ENCODE measurements around the gene MYBL2.

Gene MYBL2

DNA sequence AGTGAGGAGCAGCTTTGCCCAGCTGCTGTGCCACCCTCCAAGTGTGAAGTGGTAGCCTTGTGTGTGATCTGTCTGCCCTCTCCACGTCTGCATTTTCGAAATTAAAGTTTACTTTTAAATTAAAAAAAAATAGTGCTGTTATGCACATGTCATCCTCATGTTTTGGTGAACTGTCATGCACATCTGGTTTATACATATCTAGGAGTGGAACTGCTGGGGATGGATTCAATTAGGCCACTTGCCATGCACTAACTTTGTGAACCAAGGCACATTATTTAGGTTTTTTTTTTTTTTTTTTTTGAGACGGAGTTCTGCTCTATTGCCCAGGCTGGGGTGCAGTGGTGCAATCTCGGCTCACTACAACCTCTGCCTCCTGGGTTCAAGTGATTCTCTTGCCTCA is 56.3 kb downstream of the MYBL2 start:
- no peak for DNase-seq (ENCODE audit: low spot score)

DNA sequence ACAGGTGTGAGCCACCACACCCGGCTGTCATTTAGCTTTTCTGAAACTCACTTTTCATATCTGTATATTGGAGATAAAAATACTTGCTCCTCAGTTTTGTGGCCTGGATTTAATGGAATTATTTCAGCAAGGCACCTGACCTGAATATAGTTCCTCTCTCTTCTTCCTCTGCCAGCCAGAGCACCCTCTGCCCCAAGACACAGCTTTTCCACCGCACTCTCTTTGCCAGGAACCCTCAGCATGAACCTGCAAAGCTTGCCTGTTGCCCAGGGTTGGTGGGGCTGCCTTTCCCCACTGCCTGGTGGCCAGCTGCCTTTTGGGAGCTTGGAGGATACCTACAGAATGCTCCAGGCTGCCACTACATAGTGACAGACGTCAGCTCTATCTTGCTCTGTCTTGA is 56.8 kb downstream of the MYBL2 start:
- no peak for DNase-seq (ENCODE audit: low spot score)

DNA sequence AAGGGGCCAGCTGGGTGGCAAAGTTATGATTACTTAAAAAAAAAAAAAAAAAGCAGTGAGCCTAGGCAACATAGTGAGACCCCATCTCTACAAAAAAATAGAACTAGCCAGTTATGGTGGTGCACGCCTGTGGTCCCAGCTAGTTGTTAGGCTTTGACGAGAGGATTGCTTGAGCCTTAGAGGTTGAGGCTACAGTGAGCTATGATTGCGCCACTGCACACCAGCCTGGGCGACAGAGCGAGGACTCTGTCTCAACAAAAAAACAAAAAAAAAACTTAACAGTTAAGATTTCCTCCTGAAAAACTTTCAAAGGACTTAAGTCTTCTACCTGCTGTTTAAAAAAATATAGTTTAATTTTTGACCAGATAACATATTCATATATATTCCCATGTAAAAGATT is 57.5 kb downstream of the MYBL2 start:
- no peak for DNase-seq (ENCODE audit: low spot score)

DNA sequence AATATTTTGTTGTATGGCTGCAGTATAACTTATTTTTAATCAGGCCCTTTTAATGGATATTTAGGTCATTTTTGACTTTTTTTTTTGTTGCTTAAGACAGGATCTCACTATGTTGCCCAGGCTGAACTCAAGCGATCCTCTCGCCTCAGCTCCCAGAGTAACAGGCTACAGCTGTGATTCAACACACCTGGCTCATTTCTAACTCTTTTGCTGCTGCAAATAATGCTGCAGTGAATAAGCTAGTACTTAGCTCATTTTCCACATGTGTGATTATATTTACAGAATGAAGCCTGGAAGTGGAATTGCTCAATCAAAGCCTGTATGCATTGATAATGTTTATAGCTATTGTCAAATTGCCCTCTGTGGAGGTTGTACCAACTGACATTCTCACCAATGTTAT is 58.8 kb downstream of the MYBL2 start:
- no peak for DNase-seq (ENCODE audit: low spot score)

DNA sequence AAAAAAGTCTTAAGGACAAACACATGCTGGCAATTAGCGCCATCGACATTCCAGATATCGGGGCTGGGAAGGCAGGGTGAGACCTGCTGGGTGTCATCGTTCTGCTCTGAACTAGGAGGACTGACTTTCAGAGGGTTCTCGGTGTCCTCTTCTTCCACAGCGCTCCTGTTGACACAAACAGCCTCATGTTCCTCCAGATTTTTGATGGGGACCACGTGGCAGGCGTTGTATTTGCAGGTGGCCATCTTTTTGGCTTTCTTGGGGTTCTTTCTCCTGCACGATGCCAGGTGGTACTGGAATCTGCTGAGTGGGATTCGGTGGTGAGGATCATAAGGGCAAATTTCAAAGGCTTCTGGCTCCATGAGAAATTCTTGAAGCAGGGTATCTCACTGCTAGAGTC is 59.4 kb downstream of the MYBL2 start:
- DNase-seq (ENCODE audit: low spot score): no peak

DNA sequence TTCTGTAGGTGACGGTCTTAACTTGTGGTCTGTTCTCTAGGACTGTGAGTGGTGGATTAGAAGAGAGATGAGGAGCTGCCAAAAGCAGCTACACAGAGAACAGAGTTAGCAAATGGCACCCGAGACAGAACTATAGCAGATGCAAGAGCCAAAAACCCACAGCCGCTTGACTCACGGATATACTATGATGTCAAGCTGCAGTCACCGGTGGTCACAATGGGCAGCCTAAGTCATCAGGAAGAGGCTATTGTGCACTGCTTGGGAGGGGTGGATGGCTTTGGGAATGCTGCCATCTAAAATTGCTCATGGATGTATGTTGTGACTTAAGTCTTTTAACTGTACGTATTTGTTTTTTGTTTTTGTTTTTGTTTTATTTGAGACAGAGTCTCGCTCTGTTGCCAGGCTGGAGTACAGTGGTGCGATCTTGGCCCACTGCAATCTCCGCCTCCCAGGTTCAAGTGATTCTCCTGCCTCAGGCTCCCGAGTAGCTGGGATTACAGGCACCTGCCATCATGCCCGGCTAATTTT is 60.0 kb downstream of the MYBL2 start, which contains the start of gene GTSF1L:
GTSF1L (minus strand) TSS at position 192 of the 528 bp plus-strand sequence. CDS start 308 bp downstream, outside the sequence.
- no peak for DNase-seq (ENCODE audit: low spot score)

DNA sequence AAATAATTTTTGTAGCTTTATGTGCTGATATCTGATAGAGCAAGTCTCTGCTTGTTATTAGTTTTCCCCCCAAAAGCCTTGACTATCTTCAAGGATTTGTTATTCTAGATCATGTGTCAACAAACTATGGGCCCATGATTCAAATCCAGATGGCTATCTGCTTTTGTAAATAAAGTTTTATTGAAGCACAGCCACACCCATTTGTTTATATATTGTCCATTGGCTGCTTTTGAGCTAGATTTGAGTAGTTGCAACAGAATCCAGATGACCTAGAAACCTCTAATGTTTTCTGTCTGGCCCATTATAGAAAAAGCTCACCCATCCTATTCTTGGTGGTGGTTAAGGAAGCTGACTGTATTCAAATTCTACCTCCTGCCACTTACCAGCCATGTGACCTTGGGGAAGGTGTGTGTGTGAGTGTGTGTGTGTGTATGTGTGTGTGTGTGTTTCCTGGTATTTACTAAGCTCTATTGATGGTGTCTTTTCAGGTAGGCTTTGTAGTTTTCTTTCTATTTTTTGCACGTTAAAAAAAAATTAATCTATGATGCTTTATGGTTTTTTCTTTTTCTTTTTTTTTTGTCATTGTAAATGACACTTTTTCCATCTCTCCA is 61.2 kb downstream of the MYBL2 start:
- no peak for DNase-seq (ENCODE audit: low spot score)

DNA sequence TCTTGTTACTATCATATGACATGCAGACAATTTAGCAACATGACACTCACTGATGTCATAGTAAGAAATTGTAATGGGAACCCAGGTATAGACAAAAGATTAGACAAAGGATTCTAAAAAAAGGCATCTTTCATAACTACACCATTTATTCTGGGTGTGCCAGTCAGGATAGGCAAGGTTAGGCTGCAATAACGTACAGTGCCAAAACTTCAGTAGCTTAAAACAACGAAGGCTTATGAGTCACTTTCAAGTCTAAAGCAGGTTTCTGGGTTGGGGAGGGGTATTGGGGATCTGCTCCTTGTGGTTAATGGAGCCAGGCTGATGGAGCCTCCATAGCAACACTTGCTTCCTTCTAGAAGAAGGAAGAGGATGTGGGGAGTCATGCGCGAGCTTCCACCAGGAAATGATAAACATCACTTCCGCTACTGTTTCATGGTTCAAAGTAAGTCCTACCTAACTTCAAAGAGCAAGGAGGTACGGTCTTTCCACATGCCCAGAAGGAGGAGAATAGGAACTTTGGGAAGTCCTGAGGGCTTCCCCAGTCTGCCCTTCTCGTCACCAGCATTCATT is 61.9 kb downstream of the MYBL2 start:
- DNase-seq (ENCODE audit: low spot score): no peak

DNA sequence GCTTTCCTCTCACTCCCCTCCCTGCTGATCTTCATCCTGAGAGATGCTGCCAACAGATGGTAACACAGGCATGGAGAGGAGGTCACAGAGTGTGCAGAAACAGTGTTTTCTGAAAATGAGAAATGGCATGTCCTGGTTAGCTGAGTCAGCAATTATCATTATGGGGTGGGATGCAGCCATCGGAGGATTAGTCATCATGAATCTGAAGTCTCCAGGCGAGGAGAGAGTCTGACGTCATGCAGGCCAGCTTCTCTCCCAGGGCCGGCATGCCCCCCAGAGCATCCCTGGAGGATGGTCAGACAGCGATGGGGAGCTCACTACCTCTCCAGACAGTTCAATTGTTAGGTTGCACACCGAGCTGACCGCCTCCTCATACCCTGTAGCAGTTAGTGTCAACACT is 64.6 kb downstream of the MYBL2 start:
- no peak for DNase-seq (ENCODE audit: low spot score)

DNA sequence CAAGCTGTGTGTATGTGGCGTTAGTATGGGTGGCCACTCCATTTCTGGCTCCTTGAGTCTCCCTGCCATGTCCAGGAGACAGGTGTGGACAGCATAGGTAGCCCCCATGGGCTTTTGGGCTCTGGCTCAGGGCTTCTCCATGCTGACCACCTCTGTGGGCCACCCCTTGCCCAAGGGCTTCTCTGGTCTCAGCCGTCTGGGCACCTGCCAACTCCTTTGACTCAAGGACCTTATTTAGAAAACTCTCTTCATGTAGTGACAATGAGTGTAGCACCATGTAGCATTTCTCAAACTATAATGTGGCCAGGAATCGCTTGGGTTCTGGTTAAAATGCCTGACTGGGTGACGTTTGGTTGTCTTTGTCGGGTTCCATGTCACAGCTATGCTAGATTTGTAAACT is 65.0 kb downstream of the MYBL2 start:
- DNase-seq (ENCODE audit: low spot score): no peak

DNA sequence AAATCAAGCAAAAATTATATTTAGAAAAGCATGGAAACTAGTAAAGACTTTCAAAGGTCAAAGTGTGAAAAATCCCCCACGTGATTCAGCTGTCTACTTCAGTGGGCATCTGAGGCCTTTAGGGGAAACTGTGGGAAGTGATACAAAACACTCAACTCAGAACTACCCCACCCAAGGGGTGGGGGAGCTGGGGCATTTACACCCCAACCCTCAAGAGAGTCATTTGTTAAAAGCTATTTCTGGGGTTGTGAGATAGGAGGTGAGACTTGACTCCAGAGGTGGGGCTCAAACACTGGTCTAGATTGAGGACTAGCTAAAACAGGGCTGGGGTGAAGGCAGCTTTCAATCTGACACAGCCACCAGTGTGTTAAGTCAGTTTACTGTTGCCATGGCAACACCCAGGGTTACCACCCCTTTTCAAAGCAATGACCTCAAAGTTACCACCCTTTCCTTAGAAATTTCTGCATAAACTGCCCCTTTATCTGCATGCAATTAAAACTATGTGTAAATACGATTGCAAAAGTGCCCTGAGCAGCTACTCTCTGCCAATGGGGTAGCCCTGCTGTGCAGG is 69.8 kb downstream of the MYBL2 start:
- peak; percentile 83 for DNase-seq (ENCODE audit: low spot score)

DNA sequence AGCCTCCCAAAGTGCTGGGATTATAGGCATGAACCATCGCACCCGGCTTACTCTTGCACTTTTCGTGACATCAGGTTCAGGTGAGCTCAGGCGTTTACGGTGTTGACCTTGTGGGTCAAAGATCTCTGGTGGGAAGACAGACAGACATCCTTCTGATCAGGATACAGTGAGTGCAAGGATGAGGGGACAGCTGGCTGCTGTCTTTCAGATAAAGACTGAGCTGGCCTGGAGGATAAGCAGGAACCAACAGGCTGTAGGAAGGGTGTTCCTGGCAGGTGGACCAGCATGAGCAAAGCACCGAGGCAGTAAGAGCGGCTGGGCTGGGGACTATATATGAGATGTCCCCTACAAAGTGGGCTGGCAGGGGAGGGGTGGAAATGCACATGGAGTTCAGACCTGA is 71.0 kb downstream of the MYBL2 start:
- DNase-seq (ENCODE audit: low spot score): no peak

DNA sequence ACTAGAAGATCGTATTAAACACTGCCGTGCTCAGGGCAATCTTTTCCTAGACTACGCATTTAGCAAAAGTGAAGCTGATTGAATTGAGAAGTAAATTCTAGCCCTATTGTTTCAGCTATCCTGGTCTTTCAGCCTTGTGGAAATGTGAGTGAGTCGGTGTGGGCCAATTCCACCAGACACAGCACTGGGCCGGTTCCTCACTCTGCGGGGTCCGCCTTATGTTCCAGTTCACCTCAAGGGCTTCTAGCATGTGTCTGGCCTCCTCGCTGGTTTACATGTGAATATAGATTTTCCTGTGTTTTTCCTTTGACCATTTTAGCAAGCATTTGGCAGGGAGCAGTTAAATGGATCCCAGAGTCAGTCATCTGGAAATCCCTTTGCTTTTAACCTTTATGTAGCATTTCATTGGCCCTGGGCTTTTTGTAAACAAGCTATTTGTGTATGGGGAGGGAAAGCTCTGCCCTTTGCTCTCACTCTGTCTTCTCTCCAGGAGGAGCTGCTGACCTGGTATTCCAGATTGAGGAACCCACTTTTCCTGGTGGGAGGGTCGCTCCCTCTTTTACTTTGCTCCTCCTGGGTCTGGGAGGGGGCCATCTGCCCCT is 72.3 kb downstream of the MYBL2 start:
- DNase-seq (ENCODE audit: low spot score): no peak

DNA sequence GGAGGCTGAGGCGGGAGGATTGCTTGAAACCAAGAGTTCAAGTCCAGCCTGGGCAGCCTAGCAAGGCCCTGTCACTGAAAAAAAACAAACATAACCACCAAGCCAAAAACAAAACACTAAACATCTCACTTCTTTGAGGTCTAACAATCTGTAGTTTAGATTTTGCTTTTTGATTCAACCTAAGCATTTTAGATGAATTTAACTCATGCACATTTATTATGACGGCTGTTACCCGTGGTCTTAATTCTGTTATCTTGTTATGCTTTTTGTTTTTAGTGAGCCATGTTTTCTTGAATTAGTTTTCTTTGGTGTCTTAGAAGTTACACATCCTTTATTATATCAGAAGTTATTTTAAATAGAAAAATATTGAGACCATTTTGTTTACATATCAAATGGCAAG is 73.7 kb downstream of the MYBL2 start:
- no peak for DNase-seq (ENCODE audit: low spot score)

DNA sequence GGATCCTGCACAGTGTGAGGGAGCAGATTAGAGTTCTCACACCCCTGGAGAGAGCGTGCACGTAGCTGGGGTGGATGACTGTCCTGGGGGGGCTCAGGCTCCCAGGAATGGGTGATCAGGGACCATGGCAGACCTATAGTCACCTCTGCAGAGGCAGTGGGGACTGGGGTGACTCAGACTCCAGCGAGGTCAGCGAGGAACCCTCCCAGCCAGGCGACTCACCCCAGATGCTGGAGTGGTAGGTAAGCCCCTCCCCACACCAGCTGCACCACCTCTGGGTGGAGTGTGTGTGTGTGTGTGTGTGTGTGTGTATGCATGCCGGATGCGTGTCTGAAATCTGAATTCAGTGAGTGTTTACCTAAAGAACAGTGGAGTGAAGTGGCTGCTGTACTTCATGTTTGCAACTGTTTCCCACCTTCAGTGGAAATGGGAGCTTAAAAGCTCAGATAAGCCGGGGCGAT is 77.3 kb downstream of the MYBL2 start:
- no peak for DNase-seq (ENCODE audit: low spot score)

DNA sequence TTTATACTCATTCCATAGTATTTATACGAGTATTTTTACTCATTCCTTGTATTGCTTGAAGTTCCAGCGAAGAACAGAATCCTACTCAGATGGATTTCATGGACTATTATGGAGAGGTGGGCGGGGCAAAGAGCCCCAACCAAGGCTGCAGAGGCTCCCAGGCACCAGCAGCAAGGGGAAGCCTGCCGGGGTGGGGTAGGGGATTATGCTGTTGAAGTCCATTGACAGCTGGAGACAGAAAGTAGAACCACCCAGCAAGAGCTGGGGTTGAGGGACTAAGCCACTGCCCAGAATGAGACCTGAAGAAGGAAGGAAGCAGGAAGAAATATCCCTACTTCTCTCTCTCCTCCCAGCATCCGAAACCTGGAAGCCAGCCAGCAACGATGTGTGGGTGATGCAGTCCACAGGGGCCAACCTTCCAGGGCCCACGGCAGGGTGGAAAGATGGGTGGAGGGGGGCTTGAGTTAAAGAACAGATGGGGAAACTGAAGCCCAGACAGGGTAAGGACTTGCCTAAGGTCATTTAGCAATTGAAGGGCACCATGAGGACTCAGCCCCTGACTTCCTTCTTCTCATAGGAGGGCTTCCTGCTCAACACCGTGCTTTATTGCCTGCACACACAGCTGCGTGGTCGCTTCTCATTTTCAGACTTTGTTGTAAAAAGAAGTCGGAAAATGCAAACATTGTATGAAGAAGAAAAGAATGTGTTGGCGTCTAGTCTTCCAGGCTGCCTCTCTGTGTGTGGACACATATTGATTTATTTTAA is 78.2 kb downstream of the MYBL2 start:
- DNase-seq (ENCODE audit: low spot score): no peak

DNA sequence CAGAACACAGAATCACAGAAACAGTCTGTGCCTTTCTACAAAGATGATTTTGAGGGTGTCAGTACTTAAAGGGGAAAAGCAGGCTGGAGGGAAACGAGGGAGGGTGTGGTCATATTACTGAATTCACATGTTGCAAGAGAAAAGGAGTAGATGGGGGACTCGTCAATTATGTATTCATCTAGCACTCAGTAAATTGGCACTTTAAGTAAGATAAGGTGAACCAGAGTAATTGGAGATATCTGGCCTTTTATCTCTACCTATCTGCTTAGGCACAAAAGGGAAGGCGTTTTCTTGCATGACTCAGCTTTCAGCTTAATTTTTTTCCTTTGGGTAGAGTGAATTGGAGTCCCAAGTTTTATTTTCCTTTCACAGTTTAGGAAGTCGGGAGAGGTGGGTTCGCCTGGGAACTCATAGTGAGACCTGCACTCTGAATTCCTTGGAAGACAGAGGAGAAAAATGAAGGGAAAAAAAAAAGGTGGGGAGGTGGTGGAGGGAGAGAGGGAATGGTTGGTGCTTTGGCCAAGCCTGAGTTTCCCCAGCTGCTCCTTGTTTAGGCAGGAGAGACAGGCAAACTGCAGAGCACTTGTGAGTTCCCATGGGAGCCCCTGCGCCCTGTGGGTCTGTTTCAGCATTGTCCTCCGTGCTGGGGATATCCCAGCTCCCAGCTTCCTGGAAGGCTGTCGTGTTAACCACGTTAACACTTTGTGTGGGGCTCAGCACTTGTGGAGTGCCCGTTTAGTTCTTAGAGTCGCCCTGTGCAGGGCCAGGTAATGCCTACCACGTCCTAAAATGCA is 79.6 kb downstream of the MYBL2 start:
- no peak for DNase-seq (ENCODE audit: low spot score)

DNA sequence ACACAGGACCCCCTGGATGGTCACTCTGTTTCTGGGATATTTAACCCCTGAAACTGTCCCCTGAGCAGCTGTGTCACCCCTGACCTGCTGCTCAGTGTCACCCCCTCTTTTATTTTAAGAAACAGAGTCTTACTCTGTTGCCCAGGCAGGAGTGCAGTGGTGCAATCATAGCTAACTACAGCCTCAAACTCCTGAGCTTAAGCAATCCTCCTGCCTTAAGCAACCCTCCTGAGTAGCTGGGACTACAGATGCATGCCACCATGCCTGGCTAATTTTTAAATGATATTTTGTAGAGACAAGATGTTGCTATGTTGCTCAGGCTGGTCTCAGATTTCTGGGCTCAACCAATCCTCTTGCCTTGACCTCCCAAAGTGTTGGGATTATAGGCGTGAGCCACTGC is 81.4 kb downstream of the MYBL2 start:
- DNase-seq (ENCODE audit: low spot score): no peak

DNA sequence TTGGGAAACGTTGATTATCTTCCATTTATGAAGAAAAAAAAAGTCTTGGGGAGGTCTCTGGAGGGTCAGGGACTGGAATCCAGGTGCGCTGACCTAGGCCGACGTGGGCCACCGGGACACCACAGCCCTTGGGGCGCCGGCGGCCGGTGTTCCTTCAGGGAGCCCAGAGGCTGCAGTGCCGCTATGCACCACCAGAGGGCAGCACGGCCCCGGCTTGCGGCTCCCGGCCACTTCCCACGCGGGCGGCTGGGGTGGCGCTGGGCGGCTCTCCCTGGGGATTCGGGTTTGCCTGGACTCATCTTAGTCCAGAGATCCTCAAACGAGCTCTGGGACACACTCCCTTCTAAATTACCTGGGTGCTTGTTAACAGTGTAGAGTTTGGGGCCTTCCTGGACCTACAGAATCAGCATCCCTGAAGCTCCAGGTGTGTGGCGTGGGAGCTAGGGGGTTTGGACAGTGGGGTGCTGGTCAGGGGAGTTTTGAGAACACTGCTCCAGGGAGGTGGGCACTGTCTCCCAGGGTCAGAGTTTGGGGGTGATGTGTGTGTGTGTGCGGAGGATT is 82.9 kb downstream of the MYBL2 start:
- peak; percentile 86 for DNase-seq (ENCODE audit: low spot score)

DNA sequence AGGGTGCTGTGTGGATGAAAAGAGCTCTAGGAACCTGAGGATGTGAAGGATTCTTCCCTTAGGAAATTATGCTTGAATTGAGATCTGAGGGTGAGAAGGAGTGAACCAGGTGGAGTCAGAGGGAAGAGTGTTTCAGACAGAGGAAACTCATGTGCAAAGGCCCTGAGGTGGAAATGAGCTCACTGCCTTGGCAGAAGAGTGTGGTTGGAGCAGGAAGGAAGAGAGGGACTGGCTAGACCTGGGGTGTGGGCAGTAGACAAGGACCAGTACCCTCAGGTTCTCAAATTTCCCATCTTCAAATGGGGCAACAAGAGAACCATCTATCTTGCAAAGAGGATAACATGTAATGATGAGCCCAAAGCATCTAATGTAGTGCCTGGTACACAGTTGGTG is 83.9 kb downstream of the MYBL2 start:
- no peak for DNase-seq (ENCODE audit: low spot score)
